Measurements from ENCODE around the gene TPST1.

DNA sequence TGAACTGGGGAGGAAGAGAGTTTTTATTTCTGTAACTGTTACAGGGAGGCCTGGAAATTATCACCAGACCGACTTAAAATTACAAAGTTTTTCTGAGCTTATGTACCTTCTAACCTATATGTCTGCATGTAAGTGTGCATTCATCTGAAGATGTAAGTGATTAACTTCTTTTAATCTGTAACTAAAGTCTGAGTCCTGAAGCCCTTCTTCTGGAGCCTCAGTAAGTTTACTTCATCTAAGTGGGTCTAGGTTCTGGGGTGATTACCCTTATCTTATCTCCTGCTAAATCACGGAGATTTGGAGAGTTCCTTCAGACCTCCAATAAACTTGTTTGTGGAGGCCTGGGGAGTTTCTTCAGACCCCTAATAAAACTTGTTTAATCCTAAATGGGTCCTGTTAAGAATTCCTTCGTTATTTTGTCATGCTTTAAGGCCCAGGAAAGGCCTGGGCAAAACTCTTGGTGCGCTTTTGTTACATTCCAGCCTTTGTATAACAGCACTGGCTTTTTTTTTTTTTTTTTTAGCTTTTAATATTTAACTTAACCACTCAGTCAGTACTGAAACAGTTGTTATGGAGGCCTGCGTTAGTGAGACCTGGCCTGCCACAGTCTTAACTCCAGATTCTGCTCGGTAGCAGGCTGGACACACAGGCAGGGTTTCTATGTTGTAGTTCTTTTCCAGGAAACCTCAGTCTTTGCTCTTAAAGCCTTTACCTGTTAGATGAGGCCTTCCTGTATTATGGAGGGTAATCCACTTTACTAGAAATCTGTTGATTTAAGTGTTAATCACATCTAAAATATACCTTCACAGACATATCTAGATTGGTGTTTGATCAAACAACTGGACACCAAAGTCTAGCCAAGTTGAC lies 33.0 kb downstream of the TPST1 start:
- TF ChIP-seq, protein P1, sequence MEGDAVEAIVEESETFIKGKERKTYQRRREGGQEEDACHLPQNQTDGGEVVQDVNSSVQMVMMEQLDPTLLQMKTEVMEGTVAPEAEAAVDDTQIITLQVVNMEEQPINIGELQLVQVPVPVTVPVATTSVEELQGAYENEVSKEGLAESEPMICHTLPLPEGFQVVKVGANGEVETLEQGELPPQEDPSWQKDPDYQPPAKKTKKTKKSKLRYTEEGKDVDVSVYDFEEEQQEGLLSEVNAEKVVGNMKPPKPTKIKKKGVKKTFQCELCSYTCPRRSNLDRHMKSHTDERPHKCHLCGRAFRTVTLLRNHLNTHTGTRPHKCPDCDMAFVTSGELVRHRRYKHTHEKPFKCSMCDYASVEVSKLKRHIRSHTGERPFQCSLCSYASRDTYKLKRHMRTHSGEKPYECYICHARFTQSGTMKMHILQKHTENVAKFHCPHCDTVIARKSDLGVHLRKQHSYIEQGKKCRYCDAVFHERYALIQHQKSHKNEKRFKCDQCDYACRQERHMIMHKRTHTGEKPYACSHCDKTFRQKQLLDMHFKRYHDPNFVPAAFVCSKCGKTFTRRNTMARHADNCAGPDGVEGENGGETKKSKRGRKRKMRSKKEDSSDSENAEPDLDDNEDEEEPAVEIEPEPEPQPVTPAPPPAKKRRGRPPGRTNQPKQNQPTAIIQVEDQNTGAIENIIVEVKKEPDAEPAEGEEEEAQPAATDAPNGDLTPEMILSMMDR (IDR thresholded peaks at IDR 0.05), result no peak
- TF ChIP-seq POLR2A (IDR thresholded peaks at IDR 0.05) (no peak), EP300 (IDR thresholded peaks at IDR 0.05; ENCODE audit: low read depth) (no peak), POLR2AphosphoS5 (IDR thresholded peaks at IDR 0.05) (no peak)
